ENCODE measurements around the gene GREM1. TPM values are rescaled to one million over a fixed set of nuclear protein-coding genes. Genes with fewer than 3 reads are reported as not detected.

GREM1 gene
- total RNA-seq, 1 experiment from 2014 or later = 0.66 TPM

GRCh38 chr15:32781781-32782180 lies 64.0 kb downstream of the GREM1 start:
- H3K9me3 ChIP-seq (ENCODE audit: control insufficient read depth in 1 of 2, insufficient read depth in 1 of 2, low read depth in 1 of 2, low read length in 2 of 2) = no peaks in the 10 kb centered on the region
- ChIA-PET POLR2A (no interaction called here), RAD21 (ENCODE audit: low non-redundant PET in 1 of 2, low total read pairs in 2 of 2, uncharacterized antibody in 2 of 2, unreplicated experiment in 2 of 2) (no interaction called here), CTCF (interaction anchor here (0.9 kb wide), 1 partner anchor 131 kb away, joined by 3 read pairs; no protein-coding TSS in a partner anchor)
- H3K4me1 ChIP-seq (ENCODE audit: control insufficient read depth in 1 of 2, insufficient read depth in 2 of 2, low read length in 2 of 2) = no peaks in the 10 kb centered on the region
- TF ChIP-seq SIN3A (IDR thresholded peaks at IDR 0.05; ENCODE audit: low read depth) (no peak), FOSL1 (IDR thresholded peaks at IDR 0.05; ENCODE audit: low read depth) (no peak), EZH2phosphoT487 (IDR thresholded peaks at IDR 0.05; ENCODE audit: borderline replicate concordance) (no peak)
- no peak overlapping the region for H3K27ac ChIP-seq (ENCODE audit: low read depth, low read length)
- H3K4me3 ChIP-seq (replicated peaks in 1 of 2; ENCODE audit: low read depth in 1 of 2, low read length in 2 of 2) = no peak overlapping the region
- H4K20me1 ChIP-seq (ENCODE audit: insufficient read depth) = no peaks in the 10 kb centered on the region
- H3K36me3 ChIP-seq (ENCODE audit: control insufficient read depth in 1 of 2, insufficient read depth in 2 of 2, low read length in 2 of 2) = no peaks in the 10 kb centered on the region
- DNase-seq (ENCODE audit: low read depth, low spot score) (no peak), ATAC-seq (no peak)
- no peak overlapping the region for H2AFZ ChIP-seq (ENCODE audit: low read depth, low read length, poor library complexity, severe bottlenecking)
- no peak overlapping the region for H3K4me2 ChIP-seq (ENCODE audit: low read length)
- no TSS peak for BruUV-seq (replicated peaks)
- no peak overlapping the region for H3K9ac ChIP-seq (ENCODE audit: low read length)
- intact Hi-C loops (cut with micrococcal nuclease) = no loop called here
- no peaks in the 10 kb centered on the region for H3K79me2 ChIP-seq (ENCODE audit: insufficient read depth, low read length)
- no peaks in the 10 kb centered on the region for H3K27me3 ChIP-seq (ENCODE audit: insufficient read depth, low read length)
- no peaks in the 10 kb centered on the region for H3K9me2 ChIP-seq (ENCODE audit: insufficient read depth)

GRCh38 chr15:32784581-32784980 lies 66.8 kb downstream of the GREM1 start:
- no peak overlapping the region for H3K27ac ChIP-seq (ENCODE audit: low read depth, low read length)
- RAD21 ChIA-PET (ENCODE audit: low non-redundant PET in 1 of 2, low total read pairs in 2 of 2, uncharacterized antibody in 2 of 2, unreplicated experiment in 2 of 2) = no interaction called here
- H3K9me2 ChIP-seq (ENCODE audit: insufficient read depth) = no peaks in the 10 kb centered on the region
- TF ChIP-seq ZNF274 (IDR thresholded peaks at IDR 0.05; ENCODE audit: low read depth, low read length) = no peak
- no peak for TF ChIP-seq POLR2A (IDR thresholded peaks at IDR 0.05; ENCODE audit: borderline replicate concordance, extremely low read depth, insufficient read depth, insufficient read length)
- no peak for TF ChIP-seq SRF (IDR thresholded peaks at IDR 0.05; ENCODE audit: low read depth)
- H3K4me3 ChIP-seq (replicated peaks in 1 of 2; ENCODE audit: low read depth in 1 of 2, low read length in 2 of 2) = no peak overlapping the region
- H3K4me2 ChIP-seq (ENCODE audit: low read length) = no peak overlapping the region
- POLR2A ChIA-PET = no interaction called here
- CTCF ChIA-PET = no interaction called here
- H3K79me2 ChIP-seq (ENCODE audit: insufficient read depth, low read length) = no peaks in the 10 kb centered on the region
- no peaks in the 10 kb centered on the region for H3K36me3 ChIP-seq (ENCODE audit: control insufficient read depth in 1 of 2, insufficient read depth in 2 of 2, low read length in 2 of 2)
- no peaks in the 10 kb centered on the region for H3K27me3 ChIP-seq (ENCODE audit: insufficient read depth, low read length)
- no peak overlapping the region for H2AFZ ChIP-seq (ENCODE audit: low read depth, low read length, poor library complexity, severe bottlenecking)
- no peaks in the 10 kb centered on the region for H4K20me1 ChIP-seq (ENCODE audit: insufficient read depth)
- no peaks in the 10 kb centered on the region for H3K9me3 ChIP-seq (ENCODE audit: control insufficient read depth in 1 of 2, insufficient read depth in 1 of 2, low read depth in 1 of 2, low read length in 2 of 2)
- H3K9ac ChIP-seq (ENCODE audit: low read length) = no peak overlapping the region
- DNase-seq (ENCODE audit: low read depth, low spot score) (no peak), ATAC-seq (no peak)
- no peaks in the 10 kb centered on the region for H3K4me1 ChIP-seq (ENCODE audit: control insufficient read depth in 1 of 2, insufficient read depth in 2 of 2, low read length in 2 of 2)
- intact Hi-C loops (cut with micrococcal nuclease) = no loop called here
- no TSS peak for BruUV-seq (replicated peaks)

All from HCT116 (cell line).